ENCODE data around the gene PLCXD1.
"Not testable (repeated sequence)": the region's sequence is repeated elsewhere in the genome, so short reads cannot be mapped to it uniquely, and the experiment has no call there.

PLCXD1 gene

GRCh38 chrX:292900-293897, 12.0 kb downstream of the PLCXD1 start:
- TF ChIP-seq CTCF (IDR thresholded peaks at IDR 0.05; ENCODE audit: low read depth, low read length) = no peak
- no peak for DNase-seq (ENCODE audit: extremely low read depth, low read depth)

GRCh38 chrX:295136-295535, 14.0 kb downstream of the PLCXD1 start:
- no peak for TF ChIP-seq CTCF (IDR thresholded peaks at IDR 0.05; ENCODE audit: low read depth, low read length)
- DNase-seq (ENCODE audit: extremely low read depth, low read depth) = no peak

- TF ChIP-seq CTCF (IDR thresholded peaks at IDR 0.05; ENCODE audit: low read depth, low read length) = no peak
Observed at GRCh38 chrX:298993-299392, 17.8 kb downstream of the PLCXD1 start.

GRCh38 chrX:300334-300733, 19.2 kb downstream of the PLCXD1 start:
- no peak for DNase-seq (ENCODE audit: extremely low read depth, low read depth)
- no peak for TF ChIP-seq CTCF (IDR thresholded peaks at IDR 0.05; ENCODE audit: low read depth, low read length)

More at GRCh38 chrX:298993-299392, 17.8 kb downstream of the PLCXD1 start:
- DNase-seq (ENCODE audit: extremely low read depth, low read depth) = no peak

- no peak for DNase-seq (ENCODE audit: extremely low read depth, low read depth)
Observed at GRCh38 chrX:302975-303374, 21.8 kb downstream of the PLCXD1 start.

GRCh38 chrX:305781-306613, 24.8 kb downstream of the PLCXD1 start:
- not testable (repeated sequence) for DNase-seq (ENCODE audit: extremely low read depth, low read depth)

More at GRCh38 chrX:302975-303374, 21.8 kb downstream of the PLCXD1 start:
- no peak for TF ChIP-seq CTCF (IDR thresholded peaks at IDR 0.05; ENCODE audit: low read depth, low read length)

- DNase-seq (ENCODE audit: extremely low read depth, low read depth) = not testable (repeated sequence)
Observed at GRCh38 chrX:306614-307251, 25.6 kb downstream of the PLCXD1 start.
